A673 (cell line): ENCODE data around the gene IGFL3.

Source experiments
- EZH2 ChIP-seq: fragments of 200-600 bp; sonication (generic); IDR thresholded peaks from 2 replicates; pipeline ENCODE4 v1.6.1; 2017; ENCODE audit warnings: borderline replicate concordance, low read depth, mild to moderate bottlenecking, mixed read lengths, antibody characterized with exemption, low read length; ENCODE audit not compliant: poor library complexity, severe bottlenecking
- TF ChIP-seq, protein P1 (sequence below): fragments of 300-800, 200-600 bp; sonication (generic); conservative IDR thresholded peaks from 2 replicates; pipeline ENCODE4 v1.5.1; 2017; ENCODE audit warnings: low read depth, mild to moderate bottlenecking, antibody characterized with exemption, low read length, moderate library complexity, mixed read lengths

- no peak for TF ChIP-seq EZH2
- TF ChIP-seq, protein P1, sequence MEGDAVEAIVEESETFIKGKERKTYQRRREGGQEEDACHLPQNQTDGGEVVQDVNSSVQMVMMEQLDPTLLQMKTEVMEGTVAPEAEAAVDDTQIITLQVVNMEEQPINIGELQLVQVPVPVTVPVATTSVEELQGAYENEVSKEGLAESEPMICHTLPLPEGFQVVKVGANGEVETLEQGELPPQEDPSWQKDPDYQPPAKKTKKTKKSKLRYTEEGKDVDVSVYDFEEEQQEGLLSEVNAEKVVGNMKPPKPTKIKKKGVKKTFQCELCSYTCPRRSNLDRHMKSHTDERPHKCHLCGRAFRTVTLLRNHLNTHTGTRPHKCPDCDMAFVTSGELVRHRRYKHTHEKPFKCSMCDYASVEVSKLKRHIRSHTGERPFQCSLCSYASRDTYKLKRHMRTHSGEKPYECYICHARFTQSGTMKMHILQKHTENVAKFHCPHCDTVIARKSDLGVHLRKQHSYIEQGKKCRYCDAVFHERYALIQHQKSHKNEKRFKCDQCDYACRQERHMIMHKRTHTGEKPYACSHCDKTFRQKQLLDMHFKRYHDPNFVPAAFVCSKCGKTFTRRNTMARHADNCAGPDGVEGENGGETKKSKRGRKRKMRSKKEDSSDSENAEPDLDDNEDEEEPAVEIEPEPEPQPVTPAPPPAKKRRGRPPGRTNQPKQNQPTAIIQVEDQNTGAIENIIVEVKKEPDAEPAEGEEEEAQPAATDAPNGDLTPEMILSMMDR = no peak
Observed at GRCh38 chr19:46073268-46073922, 51.1 kb downstream of the IGFL3 start.
